ENCODE data around the gene FBXO39. TPM values are rescaled to one million over a fixed set of nuclear protein-coding genes. Genes with fewer than 3 reads are reported as not detected.
"Not testable (repeated sequence)": the region's sequence is repeated elsewhere in the genome, so short reads cannot be mapped to it uniquely, and the experiment has no call there.

Gene FBXO39
- total RNA-seq, 1 experiment from 2014 or later = not detected

GRCh38 chr17:6761779-6762178, 14.2 kb upstream of the FBXO39 start:
- no peak for ATAC-seq
- POLR2A ChIA-PET (ENCODE audit: unreplicated experiment) = no interaction called here
- H3K9me3 ChIP-seq (ENCODE audit: low read length) = no peaks in the 10 kb centered on the region

DNA sequence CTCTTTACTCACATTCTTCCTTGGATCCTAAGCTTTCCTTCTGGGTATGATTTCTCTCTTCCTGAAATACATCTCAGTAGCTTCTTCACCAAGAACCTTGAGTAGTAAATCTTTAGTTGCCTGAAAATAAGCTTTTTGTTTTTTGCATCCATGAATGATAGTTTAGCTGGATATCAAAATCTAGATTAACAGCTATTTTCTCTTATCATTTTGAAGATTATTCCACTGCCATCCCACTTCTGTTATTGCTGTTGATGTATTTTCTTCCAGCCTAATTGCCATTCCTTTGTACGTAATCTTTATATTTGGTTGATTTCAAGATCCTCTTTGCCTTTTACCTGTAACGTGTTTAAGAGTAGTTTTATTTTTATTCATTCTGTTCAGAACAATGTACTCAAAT, 7.6 kb upstream of the FBXO39 start:
- Histone ChIP-seq H3K79me2 (ENCODE audit: low read length) (no peaks in the 10 kb centered on the region), H2AFZ (ENCODE audit: low read length) (no peak overlapping the region), H3K27me3 (ENCODE audit: low read length) (no peaks in the 10 kb centered on the region), H3K36me3 (ENCODE audit: low read depth, low read length) (no peaks in the 10 kb centered on the region), H3K4me1 (ENCODE audit: insufficient read depth, low read length) (no peaks in the 10 kb centered on the region), H3K27ac (ENCODE audit: low read length) (no peak overlapping the region), H3K9me3 (ENCODE audit: low read length) (0 out of 2 replicates have a peak, but pooled peaks cover 3% of the 10 kb centered on the region), H4K20me1 (ENCODE audit: low read length) (no peaks in the 10 kb centered on the region), H3K4me3 (ENCODE audit: low read length) (no peak overlapping the region), H3K9ac (ENCODE audit: low read length) (no peak overlapping the region), H3K9me2 (replicated peaks; ENCODE audit: low read length) (no peaks in the 10 kb centered on the region), H3F3A (ENCODE audit: low read length, unreplicated experiment) (no peaks in the 10 kb centered on the region), H3K4me2 (ENCODE audit: low read length) (no peak overlapping the region)
- ATAC-seq (no peak), DNase-seq (no peak)
- TF ChIP-seq EZH2phosphoT487 (IDR thresholded peaks at IDR 0.05; ENCODE audit: borderline replicate concordance, low read length) (no peak), EZH2 (IDR thresholded peaks at IDR 0.05; ENCODE audit: low read length, unreplicated experiment) (no peak)
- TF ChIP-seq, protein P1, sequence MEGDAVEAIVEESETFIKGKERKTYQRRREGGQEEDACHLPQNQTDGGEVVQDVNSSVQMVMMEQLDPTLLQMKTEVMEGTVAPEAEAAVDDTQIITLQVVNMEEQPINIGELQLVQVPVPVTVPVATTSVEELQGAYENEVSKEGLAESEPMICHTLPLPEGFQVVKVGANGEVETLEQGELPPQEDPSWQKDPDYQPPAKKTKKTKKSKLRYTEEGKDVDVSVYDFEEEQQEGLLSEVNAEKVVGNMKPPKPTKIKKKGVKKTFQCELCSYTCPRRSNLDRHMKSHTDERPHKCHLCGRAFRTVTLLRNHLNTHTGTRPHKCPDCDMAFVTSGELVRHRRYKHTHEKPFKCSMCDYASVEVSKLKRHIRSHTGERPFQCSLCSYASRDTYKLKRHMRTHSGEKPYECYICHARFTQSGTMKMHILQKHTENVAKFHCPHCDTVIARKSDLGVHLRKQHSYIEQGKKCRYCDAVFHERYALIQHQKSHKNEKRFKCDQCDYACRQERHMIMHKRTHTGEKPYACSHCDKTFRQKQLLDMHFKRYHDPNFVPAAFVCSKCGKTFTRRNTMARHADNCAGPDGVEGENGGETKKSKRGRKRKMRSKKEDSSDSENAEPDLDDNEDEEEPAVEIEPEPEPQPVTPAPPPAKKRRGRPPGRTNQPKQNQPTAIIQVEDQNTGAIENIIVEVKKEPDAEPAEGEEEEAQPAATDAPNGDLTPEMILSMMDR (conservative IDR thresholded peaks at IDR 0.05; ENCODE audit: low read depth, low read length) = no peak
- POLR2A ChIA-PET (ENCODE audit: unreplicated experiment) = interaction anchor here (0.6 kb wide), 1 partner anchor 26 kb away, joined by 3 read pairs; no protein-coding TSS in a partner anchor
- no TSS peak for BruUV-seq (replicated peaks)
- intact Hi-C loops (cut with micrococcal nuclease) = no loop called here
- CTCF ChIA-PET = no interaction called here

More at GRCh38 chr17:6761779-6762178, 14.2 kb upstream of the FBXO39 start:
- Histone ChIP-seq H3K9ac (ENCODE audit: low read length) (no peak overlapping the region), H3K4me1 (ENCODE audit: insufficient read depth, low read length) (no peaks in the 10 kb centered on the region), H3K9me2 (replicated peaks; ENCODE audit: low read length) (no peaks in the 10 kb centered on the region), H3K27ac (ENCODE audit: low read length) (no peak overlapping the region), H3K79me2 (ENCODE audit: low read length) (no peaks in the 10 kb centered on the region), H3K4me3 (ENCODE audit: low read length) (no peak overlapping the region), H3F3A (ENCODE audit: low read length, unreplicated experiment) (no peaks in the 10 kb centered on the region), H4K20me1 (ENCODE audit: low read length) (no peaks in the 10 kb centered on the region), H3K4me2 (ENCODE audit: low read length) (no peak overlapping the region), H3K27me3 (ENCODE audit: low read length) (no peaks in the 10 kb centered on the region), H2AFZ (ENCODE audit: low read length) (no peak overlapping the region), H3K36me3 (ENCODE audit: low read depth, low read length) (no peaks in the 10 kb centered on the region)
- CTCF ChIA-PET = no interaction called here
- TF ChIP-seq, protein P1 (conservative IDR thresholded peaks at IDR 0.05; ENCODE audit: low read depth, low read length) = no peak
- TF ChIP-seq EZH2 (IDR thresholded peaks at IDR 0.05; ENCODE audit: low read length, unreplicated experiment) = no peak
- TF ChIP-seq EZH2phosphoT487 (IDR thresholded peaks at IDR 0.05; ENCODE audit: borderline replicate concordance, low read length) = no peak
- no TSS peak for BruUV-seq (replicated peaks)
- intact Hi-C loops (cut with micrococcal nuclease) = no loop called here
- DNase-seq = no peak

DNA sequence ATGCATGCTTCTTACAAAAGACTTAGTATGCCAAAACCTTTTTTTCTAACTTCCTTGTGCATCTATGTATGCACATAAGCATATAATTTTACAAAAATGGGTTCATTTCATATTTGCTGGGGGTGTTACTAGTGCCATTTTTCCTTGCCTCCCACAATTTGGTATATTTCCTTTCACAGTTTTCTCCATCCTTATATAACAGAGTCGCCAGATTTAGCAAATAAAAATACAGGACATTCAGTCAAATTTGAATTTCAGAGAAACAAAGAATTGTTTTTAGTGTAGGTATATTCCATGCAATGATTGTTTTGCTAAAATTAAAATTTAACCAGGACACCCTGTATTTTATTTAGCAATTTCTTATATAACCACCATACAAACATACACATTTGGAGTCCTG, 4.0 kb upstream of the FBXO39 start:
- ChIA-PET CTCF (interaction anchor here (0.6 kb wide), 1 partner anchor 25 kb away, joined by 3 read pairs; no protein-coding TSS in a partner anchor), POLR2A (ENCODE audit: unreplicated experiment) (no interaction called here)
- no peaks in the 10 kb centered on the region for H3K9me2 ChIP-seq (replicated peaks; ENCODE audit: low read length)
- H3K36me3 ChIP-seq (ENCODE audit: low read depth, low read length) = no peaks in the 10 kb centered on the region
- H3K9me3 ChIP-seq (ENCODE audit: low read length) = 0 out of 2 replicates have a peak, but pooled peaks cover 3% of the 10 kb centered on the region
- ATAC-seq = no peak
- H3K9ac ChIP-seq (ENCODE audit: low read length) = no peak overlapping the region
- no TSS peak for BruUV-seq (replicated peaks)
- no peaks in the 10 kb centered on the region for H3K27me3 ChIP-seq (ENCODE audit: low read length)
- no peaks in the 10 kb centered on the region for H3K4me1 ChIP-seq (ENCODE audit: insufficient read depth, low read length)
- H3K4me3 ChIP-seq (ENCODE audit: low read length) = no peak overlapping the region
- H2AFZ ChIP-seq (ENCODE audit: low read length) = no peak overlapping the region
- H3K79me2 ChIP-seq (ENCODE audit: low read length) = no peaks in the 10 kb centered on the region
- H3F3A ChIP-seq (ENCODE audit: low read length, unreplicated experiment) = no peaks in the 10 kb centered on the region
- no peak overlapping the region for H3K27ac ChIP-seq (ENCODE audit: low read length)
- no peak overlapping the region for H3K4me2 ChIP-seq (ENCODE audit: low read length)
- intact Hi-C loops (cut with micrococcal nuclease) = no loop called here
- no peaks in the 10 kb centered on the region for H4K20me1 ChIP-seq (ENCODE audit: low read length)
- no peak for DNase-seq
- TF ChIP-seq EZH2 (IDR thresholded peaks at IDR 0.05; ENCODE audit: low read length, unreplicated experiment) (no peak), EZH2phosphoT487 (IDR thresholded peaks at IDR 0.05; ENCODE audit: borderline replicate concordance, low read length) (no peak)
- TF ChIP-seq, protein P1 (conservative IDR thresholded peaks at IDR 0.05; ENCODE audit: low read depth, low read length) = no peak

DNA sequence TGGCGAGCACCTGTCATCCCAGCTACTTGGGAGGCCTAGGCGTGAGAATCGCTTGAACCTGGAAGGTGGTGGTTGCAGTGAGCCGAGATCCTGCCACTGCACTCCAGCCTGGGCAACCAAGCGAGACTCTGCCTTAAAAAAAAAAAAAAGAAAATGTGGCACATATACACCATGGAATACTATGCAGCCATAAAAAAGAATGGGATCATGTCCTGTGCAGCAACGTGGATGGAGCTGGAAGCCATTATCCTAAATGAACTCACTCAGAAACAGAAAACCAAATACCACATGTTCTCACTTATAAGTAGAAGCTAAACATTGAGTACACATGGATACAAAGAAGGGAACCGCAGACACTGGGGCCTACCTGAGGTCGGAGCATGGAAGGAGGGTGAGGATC, 1.1 kb upstream of the FBXO39 start:
- not testable (repeated sequence) for BruUV-seq (replicated peaks)

More for the DNA sequence above, 1.1 kb upstream of the FBXO39 start:
- intact Hi-C loops (cut with micrococcal nuclease); H3K79me2 ChIP-seq (ENCODE audit: low read length); H3K9me3 ChIP-seq (ENCODE audit: low read length); DNase-seq; H4K20me1 ChIP-seq (ENCODE audit: low read length); H3F3A ChIP-seq (ENCODE audit: low read length, unreplicated experiment); H3K4me2 ChIP-seq (ENCODE audit: low read length); H3K9ac ChIP-seq (ENCODE audit: low read length); H3K27me3 ChIP-seq (ENCODE audit: low read length); ATAC-seq; H3K9me2 ChIP-seq (replicated peaks; ENCODE audit: low read length); H3K4me1 ChIP-seq (ENCODE audit: insufficient read depth, low read length); H2AFZ ChIP-seq (ENCODE audit: low read length); CTCF ChIA-PET; H3K27ac ChIP-seq (ENCODE audit: low read length); H3K36me3 ChIP-seq (ENCODE audit: low read depth, low read length); H3K4me3 ChIP-seq (ENCODE audit: low read length): not testable (repeated sequence)
- POLR2A ChIA-PET (ENCODE audit: unreplicated experiment) = interaction anchor here (0.6 kb wide), 1 partner anchor 16 kb away, joined by 3 read pairs; no protein-coding TSS in a partner anchor

Data from PC-3 (cell line).